ENCODE data around the gene MDFIC.

DNA sequence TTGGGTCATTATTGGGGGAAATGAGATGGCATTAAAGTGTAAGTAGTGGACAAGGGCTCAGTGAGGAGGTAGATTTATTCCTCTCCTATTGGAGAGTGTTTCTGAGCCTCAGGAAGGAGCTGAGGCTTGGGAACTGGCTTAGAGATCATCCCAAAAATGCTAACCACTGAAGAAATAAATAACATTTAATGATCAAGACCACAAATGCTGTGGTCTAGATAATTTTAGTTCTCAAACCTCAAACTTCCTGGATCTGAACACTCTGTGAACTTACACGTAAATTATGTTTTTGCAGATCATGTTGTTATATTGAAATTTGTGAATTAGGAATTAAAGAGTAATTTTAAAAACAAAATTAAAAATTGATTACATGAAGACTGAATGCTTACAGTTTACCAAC is 27.3 kb downstream of the MDFIC start:
- TF ChIP-seq, protein P1, sequence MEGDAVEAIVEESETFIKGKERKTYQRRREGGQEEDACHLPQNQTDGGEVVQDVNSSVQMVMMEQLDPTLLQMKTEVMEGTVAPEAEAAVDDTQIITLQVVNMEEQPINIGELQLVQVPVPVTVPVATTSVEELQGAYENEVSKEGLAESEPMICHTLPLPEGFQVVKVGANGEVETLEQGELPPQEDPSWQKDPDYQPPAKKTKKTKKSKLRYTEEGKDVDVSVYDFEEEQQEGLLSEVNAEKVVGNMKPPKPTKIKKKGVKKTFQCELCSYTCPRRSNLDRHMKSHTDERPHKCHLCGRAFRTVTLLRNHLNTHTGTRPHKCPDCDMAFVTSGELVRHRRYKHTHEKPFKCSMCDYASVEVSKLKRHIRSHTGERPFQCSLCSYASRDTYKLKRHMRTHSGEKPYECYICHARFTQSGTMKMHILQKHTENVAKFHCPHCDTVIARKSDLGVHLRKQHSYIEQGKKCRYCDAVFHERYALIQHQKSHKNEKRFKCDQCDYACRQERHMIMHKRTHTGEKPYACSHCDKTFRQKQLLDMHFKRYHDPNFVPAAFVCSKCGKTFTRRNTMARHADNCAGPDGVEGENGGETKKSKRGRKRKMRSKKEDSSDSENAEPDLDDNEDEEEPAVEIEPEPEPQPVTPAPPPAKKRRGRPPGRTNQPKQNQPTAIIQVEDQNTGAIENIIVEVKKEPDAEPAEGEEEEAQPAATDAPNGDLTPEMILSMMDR (IDR thresholded peaks at IDR 0.05 in 8 of 11, conservative IDR thresholded peaks at IDR 0.05 in 3 of 11): no peak
- no peak for TF ChIP-seq POLR2A (IDR thresholded peaks at IDR 0.05)
- no peak for TF ChIP-seq POLR2AphosphoS5 (IDR thresholded peaks at IDR 0.05)
